NCI-H82 treated with DMSO at 0.1 percent for 48 hours (cell line): ENCODE results near the gene GLIPR1L1.

Experiments used
- DNase-seq: peaks from one replicate; lab custom pipeline; 2025; ENCODE audit not compliant: unreplicated experiment; lab: John Stamatoyannopoulos, UW

The GLIPR1L1 gene

GRCh38 chr12:75349946-75350345, 15.5 kb downstream of the GLIPR1L1 start:
- no peak for DNase-seq

- DNase-seq: no peak
Measured at GRCh38 chr12:75350413-75350812, 15.9 kb downstream of the GLIPR1L1 start.

DNA sequence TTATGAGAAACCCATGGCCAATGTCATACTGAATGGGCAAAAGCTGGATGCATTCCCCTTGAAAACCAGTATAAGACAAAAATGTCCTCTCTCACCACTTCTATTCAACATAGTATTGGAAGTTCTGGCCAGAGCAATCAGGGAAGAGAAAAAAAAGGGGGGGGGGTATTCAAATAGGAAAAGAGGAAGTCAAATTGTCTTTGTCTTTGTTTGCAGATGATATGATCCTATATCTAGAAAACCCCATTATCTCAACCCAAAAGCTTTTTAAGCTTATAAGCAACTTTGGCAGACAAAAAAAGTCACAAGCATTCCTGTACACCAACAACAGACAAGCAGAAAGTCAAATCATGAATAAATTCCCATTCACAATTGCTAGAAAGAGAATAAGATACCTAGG, 19.5 kb downstream of the GLIPR1L1 start:
- DNase-seq: no peak

DNA sequence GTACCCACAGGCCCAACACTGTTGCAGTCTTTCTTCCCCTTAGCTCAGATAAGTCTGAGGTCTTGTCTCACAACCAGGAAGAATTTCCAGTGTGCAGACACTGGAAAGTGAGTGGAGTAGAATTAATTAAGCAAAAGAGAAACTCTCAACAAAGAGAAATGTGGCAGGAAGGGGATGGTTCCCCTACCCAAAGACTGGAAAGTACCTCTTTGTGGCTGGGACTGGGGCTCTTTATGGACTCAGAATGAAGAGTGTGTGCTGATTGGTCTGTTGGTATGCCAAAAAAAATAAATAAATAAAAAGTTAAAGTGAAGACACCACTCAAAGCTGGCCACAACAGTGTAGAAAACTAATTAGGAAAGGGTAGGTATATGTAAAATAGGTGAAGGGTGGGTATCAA, 26.4 kb downstream of the GLIPR1L1 start:
- no peak for DNase-seq

GRCh38 chr12:75361408-75361807, 26.9 kb downstream of the GLIPR1L1 start:
- no peak for DNase-seq

- peak; percentile 73 for DNase-seq
Measured at GRCh38 chr12:75364919-75365318, 30.4 kb downstream of the GLIPR1L1 start.

- no peak for DNase-seq
Measured at GRCh38 chr12:75366629-75367028, 32.2 kb downstream of the GLIPR1L1 start.

GRCh38 chr12:75374971-75375370, 40.5 kb downstream of the GLIPR1L1 start:
- DNase-seq: no peak

DNA sequence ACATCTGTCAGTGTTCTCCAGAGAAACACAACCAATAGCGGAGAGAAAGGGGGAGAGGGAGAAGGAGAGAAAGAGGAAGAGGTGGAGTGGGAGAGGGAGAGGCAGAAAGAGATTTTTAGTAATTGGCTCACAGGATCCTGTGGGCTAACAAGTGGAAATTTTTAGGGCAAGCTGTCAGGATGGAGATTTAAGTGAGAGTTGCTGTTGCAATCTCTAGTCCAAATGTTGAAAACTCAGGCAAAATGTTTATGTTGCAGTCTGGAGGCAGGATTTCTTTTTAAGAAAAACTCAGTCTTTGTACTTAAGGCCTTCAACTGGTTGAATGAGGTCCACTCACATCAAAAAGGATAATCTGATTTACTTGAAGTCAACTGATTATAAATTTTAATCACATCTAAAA, 43.9 kb downstream of the GLIPR1L1 start:
- no peak for DNase-seq

DNA sequence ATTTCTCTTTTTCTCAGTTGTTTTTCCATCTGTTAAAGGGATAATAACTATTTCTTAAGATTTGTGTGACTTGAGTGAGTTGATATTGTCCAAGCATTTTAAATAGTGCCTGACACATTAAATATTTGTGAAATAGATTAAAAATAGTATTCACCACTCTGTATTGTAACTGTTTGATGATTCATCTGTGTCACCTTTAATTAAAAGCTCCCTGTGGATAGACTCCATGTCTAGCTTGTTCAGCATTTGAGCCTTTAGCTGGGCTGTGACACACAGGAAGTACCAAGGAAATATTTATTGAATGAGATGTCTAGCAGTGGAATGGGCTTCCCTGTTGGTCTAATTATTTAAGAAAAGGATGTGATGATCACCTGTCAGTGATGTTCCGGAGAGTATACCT, 54.6 kb downstream of the GLIPR1L1 start:
- DNase-seq: no peak

GRCh38 chr12:75389706-75390105, 55.2 kb downstream of the GLIPR1L1 start:
- DNase-seq: no peak

DNA sequence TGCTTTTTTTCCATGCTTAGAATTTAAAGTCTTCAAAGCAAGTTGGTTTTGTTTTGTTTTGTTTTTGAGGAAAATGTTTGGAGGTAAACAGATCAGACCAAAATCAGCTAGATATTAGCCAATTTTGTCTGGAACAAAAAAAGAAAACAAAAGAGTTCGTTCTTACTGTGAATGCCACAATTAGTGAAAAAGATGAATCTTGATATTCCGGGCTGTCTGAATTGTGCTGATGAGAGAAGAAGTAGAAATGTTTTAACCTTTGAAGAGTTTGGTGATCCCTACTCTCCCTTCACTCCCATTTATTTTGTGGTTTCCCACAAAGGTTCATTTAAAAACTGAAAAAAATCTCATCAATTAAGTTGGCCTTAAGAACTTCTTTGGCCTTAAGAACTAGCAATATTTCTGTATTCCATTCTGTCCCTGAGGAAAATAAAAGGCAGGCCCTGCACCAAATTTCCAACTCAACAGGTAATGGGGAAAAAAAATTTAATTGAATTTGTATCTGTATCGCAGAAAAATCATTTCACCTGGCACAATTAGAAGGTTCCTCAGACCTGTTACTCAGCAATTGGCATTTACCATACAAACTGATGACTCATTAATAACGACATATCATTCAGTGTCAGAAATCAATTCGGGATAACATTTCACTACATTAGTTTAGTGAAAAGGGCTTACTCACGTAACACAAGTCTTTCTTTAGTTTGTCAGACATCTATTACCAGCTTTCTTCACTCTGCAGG, 55.9 kb downstream of the GLIPR1L1 start:
- DNase-seq: no peak

- peak; percentile 57 for DNase-seq
Measured at GRCh38 chr12:75390899-75391538, 56.5 kb downstream of the GLIPR1L1 start, which contains the start of gene GLIPR1L2. Gene GLIPR1L2 (plus strand): TSS chr12:75391089. CDS start chr12:75391117, 28 bp downstream.

GRCh38 chr12:75404231-75404630, 69.8 kb downstream of the GLIPR1L1 start:
- DNase-seq: no peak

DNA sequence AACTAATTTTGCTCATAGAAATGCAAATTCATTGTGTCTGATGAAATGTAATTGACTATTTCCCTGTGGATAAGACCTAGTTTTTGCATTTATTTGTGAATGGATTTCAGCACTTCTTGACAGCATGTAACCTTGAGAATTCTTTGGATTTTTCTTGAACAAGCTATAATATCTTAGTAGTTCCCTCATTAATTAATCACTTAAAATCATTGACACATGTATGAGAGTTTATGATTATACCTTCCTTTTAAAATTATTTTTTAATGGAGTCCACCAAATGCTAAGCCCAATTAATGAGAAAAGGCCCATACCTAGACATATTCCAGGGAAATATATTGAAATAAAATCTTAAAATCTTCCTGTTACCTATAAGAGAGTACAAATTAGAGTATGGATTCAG, 73.2 kb downstream of the GLIPR1L1 start:
- DNase-seq: no peak

DNA sequence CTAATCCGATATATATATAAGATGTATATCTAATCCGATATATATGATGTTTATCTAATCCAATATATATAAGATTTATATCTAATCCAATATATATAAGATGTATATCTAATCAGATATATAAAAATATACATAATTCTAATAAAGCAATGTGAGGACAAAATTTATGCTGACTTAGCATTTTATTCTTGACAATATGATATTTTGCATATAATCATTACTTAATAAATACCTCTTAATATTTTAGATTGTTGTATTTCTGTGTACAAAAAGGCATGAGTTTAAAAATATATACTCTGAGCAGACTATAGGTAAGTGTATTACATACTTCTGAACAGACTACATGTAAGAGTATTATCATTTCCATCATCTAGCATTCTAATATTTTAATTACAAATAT, 75.4 kb downstream of the GLIPR1L1 start:
- DNase-seq: no peak

- DNase-seq: no peak
Measured at GRCh38 chr12:75414671-75415070, 80.2 kb downstream of the GLIPR1L1 start.

DNA sequence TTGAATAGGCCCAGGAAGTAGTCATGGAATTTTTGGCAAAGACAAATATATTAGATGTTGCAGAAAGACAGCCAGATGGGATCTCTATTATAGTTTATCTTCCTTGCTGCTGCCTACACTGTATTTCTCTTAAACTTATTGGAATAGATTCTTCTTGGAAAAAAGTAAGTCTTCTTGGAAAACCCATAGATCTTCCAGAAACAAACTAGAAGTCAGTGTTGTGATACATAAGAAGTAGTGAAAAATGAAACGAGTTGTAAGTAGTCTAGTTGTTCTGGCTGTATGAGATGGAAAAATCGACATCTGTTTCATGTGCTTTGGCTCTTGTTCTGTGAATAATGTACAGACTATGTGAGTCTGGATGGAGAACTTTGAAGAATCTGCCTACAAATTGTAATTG, 85.4 kb downstream of the GLIPR1L1 start:
- no peak for DNase-seq
